ENCODE data around the gene MAP1LC3B2. TPM values are rescaled to one million over a fixed set of nuclear protein-coding genes. Genes with fewer than 3 reads are reported as not detected.

The MAP1LC3B2 gene
- total RNA-seq, 1 donor from 2014 or later: 4.1 TPM

DNA sequence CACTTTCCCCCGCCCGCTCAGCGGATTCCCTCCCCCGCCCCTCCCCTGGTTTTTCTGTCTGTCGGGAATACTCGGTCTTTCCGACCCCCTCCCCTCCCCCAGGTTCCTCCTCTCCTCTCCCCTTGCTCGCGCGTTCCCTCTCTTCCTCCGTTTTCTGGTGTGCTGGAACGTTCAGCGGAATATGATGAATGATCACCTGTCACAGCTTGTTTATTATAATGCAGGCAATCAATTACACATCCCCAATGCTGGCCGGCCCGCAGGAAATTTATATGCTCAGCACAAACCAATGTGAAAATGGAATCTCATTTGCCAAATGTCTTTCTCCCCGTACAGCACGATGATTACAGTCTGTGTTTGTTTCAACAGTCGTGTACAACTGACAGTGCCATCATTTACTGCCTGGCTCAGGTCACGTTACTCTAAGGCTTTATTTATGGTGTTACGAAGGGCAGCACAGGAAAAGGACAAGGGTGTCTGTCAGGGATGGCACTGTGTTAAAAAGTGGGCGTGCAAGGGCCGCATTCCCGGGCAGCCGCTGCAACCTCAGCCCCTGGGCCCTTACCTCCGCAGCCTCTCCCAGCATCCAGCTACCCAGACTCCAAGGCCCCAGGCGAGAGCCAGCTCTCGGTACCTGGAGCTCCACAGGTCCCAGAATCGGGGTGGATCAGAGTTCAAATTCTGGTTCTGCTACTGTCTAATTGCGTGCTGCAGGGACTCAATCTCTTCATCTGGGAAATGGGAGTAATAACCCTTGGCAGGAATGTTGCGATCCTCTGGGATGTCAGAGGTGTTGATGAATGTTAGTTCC lies 24.7 kb upstream of the MAP1LC3B2 start:
- intact Hi-C loops (cut with DNase I): no loop called here
- DNase-seq: no peak
- no peak for ATAC-seq (ENCODE audit: poor library complexity)

DNA sequence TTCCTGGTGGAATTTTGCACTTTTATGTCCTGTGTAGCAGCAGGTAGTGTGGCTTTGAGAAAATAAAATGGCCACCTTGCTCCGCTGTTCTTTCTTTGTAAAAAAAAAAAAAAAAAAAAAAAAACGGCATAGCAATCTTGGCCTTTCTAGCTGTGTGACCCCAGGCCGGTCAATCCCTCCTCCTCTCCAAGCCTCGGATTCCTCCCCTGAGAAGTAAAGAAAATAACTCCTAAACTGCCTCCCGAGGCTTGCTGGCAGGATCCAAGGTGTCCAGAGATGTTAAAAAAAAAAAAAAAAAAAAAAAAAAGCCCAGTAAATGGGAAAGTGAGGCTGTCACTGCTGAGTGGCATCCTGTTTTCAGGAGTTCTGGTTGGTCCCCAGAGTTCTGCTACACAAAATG lies 23.9 kb upstream of the MAP1LC3B2 start:
- intact Hi-C loops (cut with DNase I): no loop called here
- no peak for ATAC-seq (ENCODE audit: poor library complexity)
- DNase-seq: no peak

DNA sequence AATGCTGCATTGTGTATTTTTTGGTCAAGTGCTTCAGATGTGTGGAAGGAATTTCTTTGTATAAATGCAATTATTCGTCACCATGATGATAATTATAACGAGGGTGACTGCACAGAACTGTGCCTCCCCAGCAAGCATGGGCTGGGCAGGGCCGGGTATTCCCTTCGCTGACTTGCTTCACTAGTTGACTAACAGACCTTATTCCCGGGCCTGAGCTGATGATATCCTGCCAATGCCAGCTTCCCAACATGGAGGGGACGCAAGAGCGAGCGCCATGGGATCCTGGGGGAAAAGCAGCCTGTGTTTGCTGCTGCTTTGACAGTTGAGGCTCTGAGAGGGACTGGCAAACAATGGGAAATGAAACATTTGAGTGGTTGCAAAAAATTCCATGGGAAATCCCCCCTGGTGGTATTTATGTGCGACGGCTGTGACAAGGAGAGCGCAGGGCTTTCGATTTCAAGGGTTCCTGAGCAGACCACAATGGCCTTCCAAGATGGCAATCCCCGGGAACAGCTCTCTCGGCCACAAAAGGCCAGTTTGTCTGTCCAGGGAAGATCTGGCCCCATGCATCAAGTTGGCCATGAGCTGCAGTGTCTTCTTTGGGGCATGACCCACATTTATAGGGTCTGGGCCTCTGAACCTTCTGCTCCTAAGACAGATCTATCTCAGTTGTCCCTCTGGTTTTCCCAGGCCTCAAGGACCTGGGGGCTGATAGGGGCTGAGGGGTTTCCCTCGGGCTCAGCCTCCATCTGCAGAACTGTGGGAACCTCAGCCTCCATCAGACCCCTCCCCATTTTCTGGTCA lies 21.9 kb upstream of the MAP1LC3B2 start:
- DNase-seq (no peak), ATAC-seq (ENCODE audit: poor library complexity) (no peak)
- intact Hi-C loops (cut with DNase I): no loop called here

DNA sequence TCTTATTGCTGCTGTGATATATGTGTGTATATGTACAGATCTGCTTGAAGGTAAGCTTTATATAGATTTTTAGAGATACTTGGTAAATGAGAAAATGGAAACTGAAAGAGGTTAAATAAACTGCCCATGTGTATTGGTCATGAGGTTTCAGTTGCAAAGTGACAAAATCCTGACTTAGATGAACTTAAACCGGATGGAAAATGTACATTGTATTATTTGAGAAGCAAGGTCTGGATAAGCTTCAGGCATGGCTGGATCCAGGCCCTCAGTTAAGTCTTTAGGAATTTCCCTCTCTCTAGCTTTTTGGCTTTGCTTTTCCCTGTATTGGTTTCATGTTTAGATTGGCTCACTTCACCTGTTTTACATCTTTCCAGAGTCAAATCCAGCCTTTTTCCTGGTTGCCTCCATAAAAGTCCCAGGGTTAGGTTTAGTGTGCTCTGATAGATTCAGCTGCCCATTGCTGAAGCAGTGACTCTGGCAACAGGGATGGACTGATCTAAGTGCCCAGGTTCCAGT lies 21.0 kb upstream of the MAP1LC3B2 start:
- intact Hi-C loops (cut with DNase I): no loop called here
- no peak for DNase-seq
- no peak for ATAC-seq (ENCODE audit: poor library complexity)

DNA sequence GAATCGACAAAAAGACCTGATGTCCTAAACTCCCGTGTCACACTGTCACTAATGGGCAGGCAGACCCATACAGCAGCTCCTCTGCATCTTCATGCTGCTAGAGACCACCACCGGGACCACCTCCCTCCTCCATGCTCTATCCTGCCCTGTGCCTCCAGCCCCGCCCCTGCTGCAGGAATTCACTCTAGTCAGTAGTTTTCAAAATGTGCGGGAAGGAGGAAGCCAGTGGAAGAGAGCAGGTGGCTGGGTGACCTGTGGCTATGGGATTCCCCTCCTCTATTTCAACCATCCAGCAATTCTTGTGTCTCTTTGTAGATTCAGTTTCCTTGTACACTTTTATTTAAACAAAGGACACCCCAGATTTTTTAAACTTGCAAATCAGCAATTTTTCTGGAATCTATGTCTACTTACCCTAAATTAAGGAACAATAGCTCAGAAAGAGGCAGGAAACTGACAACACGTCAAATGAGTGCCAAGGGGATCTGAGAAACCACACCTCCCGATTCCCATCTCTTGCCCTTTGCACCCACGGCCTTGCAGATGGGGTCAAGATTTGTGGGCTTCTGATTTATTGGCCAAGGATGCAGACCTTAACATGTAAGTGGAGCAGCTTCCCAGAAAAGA lies 20.4 kb upstream of the MAP1LC3B2 start:
- DNase-seq (no peak), ATAC-seq (ENCODE audit: poor library complexity) (peak; percentile 25)
- intact Hi-C loops (cut with DNase I): no loop called here

DNA sequence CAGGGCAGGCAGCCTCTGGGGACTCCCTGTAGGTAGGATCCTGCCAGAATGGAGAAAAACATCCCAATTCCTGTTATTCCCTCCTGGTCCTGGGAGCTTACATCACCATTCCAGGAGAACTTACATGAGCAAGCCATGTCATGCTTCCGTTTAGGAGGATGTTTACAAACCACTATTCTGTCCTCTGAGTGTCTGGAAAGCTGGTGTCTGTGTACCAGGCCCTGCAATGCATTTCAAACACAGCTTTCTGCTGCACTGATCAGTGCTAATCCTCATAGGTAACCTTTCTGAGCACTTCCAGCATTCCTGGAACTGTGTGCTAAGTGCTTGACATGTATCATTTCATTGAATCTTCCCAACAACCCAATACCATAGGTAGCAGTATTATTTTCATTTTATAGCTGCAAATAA lies 19.8 kb upstream of the MAP1LC3B2 start:
- DNase-seq: no peak
- intact Hi-C loops (cut with DNase I): no loop called here
- ATAC-seq (ENCODE audit: poor library complexity): peak; percentile 29

DNA sequence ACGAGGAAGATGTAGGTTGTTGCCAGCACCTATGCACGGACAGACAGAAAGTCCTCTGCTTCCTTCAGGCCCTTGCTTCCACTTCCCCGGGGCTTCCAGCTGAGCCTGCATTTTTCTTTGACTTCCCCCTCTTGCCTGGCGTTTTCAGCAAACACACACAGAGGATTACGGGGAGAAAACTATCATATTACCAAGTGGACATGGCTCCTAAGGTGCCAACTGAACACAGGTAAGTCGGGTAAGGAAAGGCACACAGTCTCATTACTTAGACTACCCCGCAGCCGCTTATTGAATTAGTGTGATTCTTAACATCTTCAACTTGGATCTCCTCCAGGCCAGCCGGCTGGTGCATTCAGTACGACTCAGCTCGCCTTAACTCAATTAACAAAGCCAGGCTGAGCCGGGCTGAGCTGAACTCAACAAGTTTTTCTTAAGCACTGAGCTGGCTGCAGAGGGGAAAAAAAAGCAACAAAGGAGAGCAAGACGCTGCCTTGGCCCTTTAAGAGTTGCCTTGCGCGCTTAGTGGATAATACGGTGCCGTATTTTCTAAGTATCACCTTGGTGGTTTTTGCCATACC lies 19.2 kb upstream of the MAP1LC3B2 start:
- ATAC-seq (ENCODE audit: poor library complexity) (peak; percentile 38), DNase-seq (peak; percentile 73)
- intact Hi-C loops (cut with DNase I): no loop called here

DNA sequence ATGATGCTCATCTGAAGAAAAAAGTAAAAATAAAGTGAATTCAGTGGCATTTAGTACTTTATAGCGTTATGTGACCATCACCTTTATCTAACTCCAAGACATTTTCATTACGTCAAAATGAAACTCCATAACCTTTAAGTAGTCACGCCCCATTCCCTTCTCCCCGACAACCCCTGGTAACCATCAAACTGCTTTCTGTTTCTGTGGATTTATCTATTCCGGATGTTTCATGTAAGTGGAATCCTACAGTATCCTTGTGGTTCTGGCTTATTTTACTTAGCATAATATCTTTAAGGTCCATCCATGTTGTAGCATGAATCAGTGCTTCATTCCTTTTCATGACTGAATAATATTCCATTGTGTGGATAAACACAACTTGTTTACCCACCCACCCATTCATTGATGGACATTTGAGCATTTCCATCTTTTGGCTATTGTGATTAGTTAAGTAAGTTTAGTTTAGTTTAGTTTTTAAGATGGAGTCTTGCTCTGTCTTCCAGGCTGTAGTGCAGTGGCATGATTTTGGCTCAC lies 18.5 kb upstream of the MAP1LC3B2 start:
- ATAC-seq (ENCODE audit: poor library complexity) (no peak), DNase-seq (no peak)
- intact Hi-C loops (cut with DNase I): no loop called here

DNA sequence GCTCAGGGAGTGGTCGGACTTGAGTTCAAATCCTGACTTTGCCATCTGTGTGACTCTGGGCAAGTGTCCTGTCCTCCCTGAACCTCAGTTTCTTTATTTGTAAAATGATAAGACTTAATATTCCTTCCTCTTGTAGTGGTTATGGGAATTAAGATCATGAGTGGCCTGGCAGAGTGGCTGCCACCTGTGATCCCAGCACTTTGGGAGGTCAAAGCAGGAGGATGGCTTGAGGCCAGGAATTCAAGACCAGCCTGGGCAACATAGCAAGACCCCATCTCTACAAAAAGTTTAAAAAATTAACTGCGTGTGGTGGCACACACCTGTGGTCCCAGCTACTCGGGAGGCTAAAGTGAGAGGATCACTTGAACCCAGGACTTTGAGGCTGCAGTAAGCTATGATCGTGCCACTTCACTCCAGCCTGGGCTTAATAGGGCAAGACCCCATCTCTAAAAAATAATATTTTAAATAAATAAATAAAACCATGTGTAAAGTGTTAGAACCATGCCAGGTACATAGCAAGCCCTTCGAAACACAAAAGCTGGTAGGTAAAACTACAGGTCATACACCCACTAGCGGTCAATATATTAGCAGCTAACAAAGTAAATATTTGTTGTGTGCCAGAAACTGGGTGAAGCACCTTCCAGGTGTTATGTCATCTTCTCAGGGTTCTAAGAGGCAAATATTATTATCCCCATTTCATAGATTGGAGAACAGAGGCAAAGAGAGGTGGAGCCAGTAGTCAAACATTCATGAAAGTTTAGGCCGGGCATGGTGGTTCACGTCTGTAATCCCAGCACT lies 17.4 kb upstream of the MAP1LC3B2 start:
- DNase-seq (no peak), ATAC-seq (ENCODE audit: poor library complexity) (no peak)
- intact Hi-C loops (cut with DNase I): no loop called here

DNA sequence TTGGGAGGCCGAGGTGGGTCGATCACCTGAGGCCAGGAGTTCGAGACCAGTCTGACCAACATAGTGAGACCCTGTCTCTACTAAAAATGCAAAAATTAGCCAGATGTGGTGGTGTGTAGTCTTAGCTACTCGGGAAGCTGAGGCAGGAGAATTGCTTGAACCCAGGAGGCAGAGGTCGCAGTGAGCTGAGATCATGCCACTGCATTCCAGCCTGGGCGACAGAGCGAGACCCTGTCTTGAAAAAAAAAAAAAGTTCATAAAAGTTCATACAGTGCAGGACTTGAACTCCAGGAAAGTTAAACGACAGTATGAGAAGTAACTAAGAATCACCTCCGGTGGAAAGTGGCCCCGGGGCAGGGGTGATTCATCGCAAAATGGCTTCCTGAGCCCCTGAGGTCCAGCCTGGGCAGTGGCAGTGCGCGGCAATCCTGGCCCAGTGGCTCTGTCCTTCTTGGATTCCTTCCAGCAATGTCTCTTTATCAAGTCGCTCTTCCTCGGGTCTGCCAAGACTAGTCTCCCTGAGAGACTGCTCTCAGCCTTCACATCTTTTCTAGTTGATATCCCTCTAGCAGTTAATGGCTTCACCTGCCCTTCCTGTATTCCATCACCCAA lies 16.7 kb upstream of the MAP1LC3B2 start:
- DNase-seq (no peak), ATAC-seq (ENCODE audit: poor library complexity) (no peak)
- intact Hi-C loops (cut with DNase I): no loop called here

DNA sequence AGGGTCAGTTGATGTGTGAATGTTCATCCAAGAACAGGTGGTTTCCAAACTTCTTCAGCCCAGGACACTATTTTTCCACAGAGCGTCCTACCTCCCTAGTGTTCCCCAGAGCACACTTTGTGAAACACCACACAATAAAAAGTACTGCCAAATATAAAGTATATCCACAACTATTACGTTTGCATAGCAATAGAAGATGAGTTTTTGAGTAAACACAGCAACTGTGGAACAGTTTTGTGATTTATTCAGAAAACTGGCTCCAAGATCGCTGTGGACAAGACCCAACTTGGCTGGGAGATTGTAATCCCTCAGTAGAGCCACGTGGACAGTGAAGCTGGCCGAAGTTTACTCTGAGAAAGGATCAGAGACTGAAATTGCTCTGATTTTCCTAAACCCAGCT lies 14.5 kb upstream of the MAP1LC3B2 start:
- intact Hi-C loops (cut with DNase I): no loop called here
- no peak for DNase-seq
- peak; percentile 60 for ATAC-seq (ENCODE audit: poor library complexity)

DNA sequence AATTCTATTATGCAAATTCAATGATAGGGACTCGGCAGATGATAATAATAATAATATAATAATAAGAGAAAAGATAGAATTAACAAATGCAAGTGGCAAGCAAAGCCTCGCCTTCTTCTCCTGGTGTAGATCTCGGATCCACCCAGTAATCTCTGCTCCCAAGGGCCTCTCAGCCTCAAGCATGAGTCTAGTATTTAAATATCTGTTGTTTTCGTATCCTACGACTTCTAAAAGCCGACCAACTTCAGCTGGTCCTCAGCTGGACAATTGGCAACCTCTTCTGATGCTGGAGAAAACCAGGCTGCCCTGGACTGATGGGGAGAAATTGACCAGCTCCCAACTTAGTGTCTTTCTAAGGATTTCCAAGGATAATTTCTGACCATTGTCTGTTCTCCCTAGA lies 14.0 kb upstream of the MAP1LC3B2 start:
- DNase-seq (no peak), ATAC-seq (ENCODE audit: poor library complexity) (peak; percentile 6)
- intact Hi-C loops (cut with DNase I): no loop called here

DNA sequence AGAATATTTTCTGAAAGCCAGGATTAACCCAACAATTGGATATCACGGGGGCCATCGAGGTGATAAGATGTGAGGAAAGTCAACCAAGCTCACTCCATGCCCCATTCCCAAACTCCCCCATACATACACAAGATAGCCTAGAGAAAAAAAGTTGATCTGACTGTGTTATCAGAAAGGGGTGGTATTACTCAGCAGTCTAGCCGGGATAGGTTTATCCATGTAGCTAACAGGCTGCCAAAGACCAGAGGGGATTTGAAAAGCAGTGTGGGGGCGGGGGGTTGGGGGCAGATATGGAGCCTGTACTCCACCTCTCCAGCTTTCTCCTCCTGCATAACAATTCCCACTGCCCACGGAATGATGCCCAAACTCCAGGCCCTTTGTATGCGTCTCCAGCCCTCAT lies 13.2 kb upstream of the MAP1LC3B2 start:
- intact Hi-C loops (cut with DNase I): no loop called here
- DNase-seq (no peak), ATAC-seq (ENCODE audit: poor library complexity) (no peak)

DNA sequence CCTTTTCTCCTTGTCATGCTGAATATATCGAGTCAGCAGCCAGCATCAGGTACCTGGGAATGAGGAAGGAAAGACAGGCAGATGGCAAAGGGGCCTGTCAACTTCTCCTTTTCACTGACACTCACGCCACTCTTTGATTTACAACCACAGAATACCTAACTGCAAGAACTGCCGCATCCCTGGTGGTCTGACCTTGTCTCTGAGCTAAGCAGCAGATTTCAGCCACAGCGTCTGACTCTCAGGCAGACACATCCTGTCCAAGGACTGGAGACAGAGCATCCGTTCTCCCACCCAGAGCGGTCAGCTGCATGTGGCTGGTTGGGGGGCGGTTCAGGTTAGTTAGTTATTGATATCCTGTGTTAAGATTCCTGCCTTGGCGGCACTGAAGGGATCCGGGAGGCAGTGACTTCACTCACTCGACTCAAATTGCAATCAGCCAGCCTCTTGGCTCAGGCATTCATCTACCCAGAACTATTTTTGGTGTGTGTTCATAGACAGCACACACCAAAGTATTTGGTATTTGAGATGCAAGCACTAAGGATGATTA lies 11.2 kb upstream of the MAP1LC3B2 start:
- ATAC-seq (ENCODE audit: poor library complexity): peak; percentile 55
- DNase-seq: no peak

DNA sequence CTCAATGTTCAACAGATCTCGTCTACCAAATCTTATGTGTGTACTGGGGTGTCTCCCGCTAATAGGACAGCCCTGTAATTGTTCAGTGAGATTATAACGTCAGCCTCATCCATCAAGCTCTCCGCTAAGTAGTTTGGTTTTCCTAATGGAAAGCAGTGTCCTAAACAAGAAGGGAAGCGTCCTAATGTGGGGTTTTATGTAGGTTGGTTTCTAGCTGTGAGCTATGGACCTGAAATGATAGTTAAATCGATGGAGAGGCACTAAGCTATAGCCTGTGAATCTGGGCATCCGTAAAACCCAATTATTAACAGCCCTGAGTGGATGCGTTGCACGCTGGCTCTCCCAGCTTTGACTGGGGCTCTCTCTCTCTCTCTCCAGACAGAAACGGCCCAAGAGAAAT lies 9.2 kb upstream of the MAP1LC3B2 start:
- no peak for ATAC-seq (ENCODE audit: poor library complexity)
- intact Hi-C loops (cut with DNase I): no loop called here

More for the DNA sequence above, 11.2 kb upstream of the MAP1LC3B2 start:
- intact Hi-C loops (cut with DNase I): no loop called here

DNA sequence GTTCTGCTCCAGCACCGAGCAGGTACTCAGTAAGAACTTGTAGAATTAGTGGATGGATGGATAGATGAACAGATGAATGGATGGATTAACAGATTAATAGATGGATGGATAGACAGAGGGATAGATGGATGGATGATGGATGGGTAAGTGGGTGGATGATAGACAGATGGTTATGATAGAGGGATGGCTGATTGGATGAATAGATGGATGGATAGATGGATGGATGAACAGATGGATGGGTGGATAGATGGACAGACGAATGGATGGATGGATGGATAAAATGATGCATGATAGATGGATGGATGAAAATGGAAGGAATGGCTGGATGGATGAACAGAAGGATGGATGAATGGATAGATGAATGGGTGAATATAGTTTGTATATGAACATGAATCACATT lies 8.0 kb upstream of the MAP1LC3B2 start:
- DNase-seq: no peak
- intact Hi-C loops (cut with DNase I): no loop called here
- no peak for ATAC-seq (ENCODE audit: poor library complexity)

More for the DNA sequence above, 9.2 kb upstream of the MAP1LC3B2 start:
- no peak for DNase-seq

DNA sequence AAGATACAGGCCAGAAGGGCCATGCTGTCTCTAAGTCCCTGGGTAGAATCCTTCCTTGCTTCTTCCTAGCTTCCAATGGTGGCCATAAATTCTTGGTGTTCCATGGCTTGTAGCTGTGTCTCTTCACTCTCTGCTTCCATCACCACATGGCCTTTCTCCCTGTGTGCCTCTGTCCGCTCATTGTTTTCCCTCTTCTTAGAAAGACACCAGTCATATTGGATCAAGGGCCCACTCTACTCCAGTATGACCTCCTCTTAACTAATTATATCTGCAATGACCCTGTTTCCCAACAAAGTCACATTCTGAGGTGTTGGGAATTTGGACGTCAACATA lies 7.6 kb upstream of the MAP1LC3B2 start:
- intact Hi-C loops (cut with DNase I): no loop called here
- DNase-seq (no peak), ATAC-seq (ENCODE audit: poor library complexity) (no peak)
